ENCODE data around the gene DLG2. TPM values are rescaled to one million over a fixed set of nuclear protein-coding genes. Genes with fewer than 3 reads are reported as not detected.

The DLG2 gene
- total and polyA plus RNA-seq, 2 of the 8 experiments (the other 6 are each of a cell fraction or from before 2014, with no cell fraction given): 1.7 to 14.3 TPM

GRCh38 chr11:83702796-83703195 lies 1924.3 kb downstream of the DLG2 start:
- Histone ChIP-seq H3K79me1 (ENCODE audit: low read depth, low read length) (no peaks in the 10 kb centered on the region), H2BK12ac (ENCODE audit: low read depth, low read length) (no peak overlapping the region), H3K14ac (ENCODE audit: insufficient read length) (no peak overlapping the region), H2BK5ac (ENCODE audit: low read depth, low read length) (no peak overlapping the region), H2BK20ac (ENCODE audit: low read length) (no peak overlapping the region), H3K4me3 (ENCODE audit: extremely low read depth in 1 of 4, insufficient read depth in 2 of 4, low read depth in 3 of 4, low read length in 4 of 4) (no peak overlapping the region), H3K18ac (ENCODE audit: extremely low read depth, low read length) (no peak overlapping the region), H3K27me3 (replicated peaks in 1 of 4; ENCODE audit: control insufficient read depth in 3 of 4, extremely low read depth in 1 of 4, insufficient read depth in 3 of 4, low read length in 3 of 4) (no peaks in the 10 kb centered on the region), H2BK15ac (ENCODE audit: low read length) (no peak overlapping the region), H3K36me3 (ENCODE audit: control insufficient read depth in 2 of 4, insufficient read depth in 4 of 4, low read length in 3 of 4) (no peaks in the 10 kb centered on the region), H3K4ac (replicated peaks; ENCODE audit: insufficient read length, low read depth, low read length) (no peak overlapping the region), H3K23me2 (ENCODE audit: low read depth, low read length) (no peaks in the 10 kb centered on the region), H3K56ac (replicated peaks; ENCODE audit: insufficient read length, low read depth, low read length) (no peak overlapping the region), H3K79me2 (ENCODE audit: control insufficient read depth in 1 of 2, insufficient read depth in 2 of 2, low read length in 2 of 2) (no peaks in the 10 kb centered on the region), H4K8ac (ENCODE audit: extremely low read depth, insufficient read depth, low read length) (no peak overlapping the region), H3K4me2 (ENCODE audit: insufficient read depth in 1 of 2, low read depth in 2 of 2, low read length in 2 of 2) (no peak overlapping the region), H3K27ac (ENCODE audit: low read depth, low read length) (no peak overlapping the region), H3K23ac (ENCODE audit: insufficient read length) (no peak overlapping the region), H2AK5ac (ENCODE audit: low read depth, low read length) (no peak overlapping the region), H3K4me1 (replicated peaks in 1 of 4; ENCODE audit: control insufficient read depth in 3 of 4, insufficient read depth in 4 of 4, low read length in 3 of 4) (no peaks in the 10 kb centered on the region), H3K9me3 (ENCODE audit: insufficient read depth in 2 of 2, low read depth in 1 of 2, low read length in 1 of 2) (no peaks in the 10 kb centered on the region), H4K91ac (replicated peaks; ENCODE audit: insufficient read length, low read length) (no peak overlapping the region), H3K9ac (replicated peaks in 1 of 4; ENCODE audit: extremely low read depth in 1 of 4, low read depth in 3 of 4, low read length in 3 of 4) (no peak overlapping the region), H4K20me1 (replicated peaks in 1 of 2; ENCODE audit: control insufficient read depth in 1 of 2, insufficient read depth in 2 of 2, low read length in 2 of 2) (no peaks in the 10 kb centered on the region), H2BK120ac (replicated peaks; ENCODE audit: low read depth, low read length) (no peak overlapping the region), H4K5ac (ENCODE audit: insufficient read length, low read depth, low read length) (no peak overlapping the region), H2AFZ (ENCODE audit: low read length) (no peak overlapping the region)
- CTCF ChIA-PET (ENCODE audit: partially characterized antibody): interaction anchor here (1.1 kb wide), 1 partner anchor 31 kb away, joined by 3 read pairs; no protein-coding TSS in a partner anchor
- POLR2A ChIA-PET (ENCODE audit: partially characterized antibody): no interaction called here
- FAIRE-seq: no peak
- DNase-seq (ENCODE audit: low read depth in 1 of 2, low spot score in 2 of 2): no peak
- TF ChIP-seq TAF7 (optimal IDR thresholded peaks at IDR 0.05; ENCODE audit: borderline replicate concordance, low read depth, low read length) (no peak), CREB1 (IDR thresholded peaks at IDR 0.05) (no peak)
- 93% methylated on average over 2 of the region's 2 CpGs; no CpG with 5 or more reads in 1 of the 2 experiments for WGBS, 2 experiments (ENCODE audit: extremely low coverage in 1 of 2, insufficient coverage in 1 of 2, insufficient read length in 1 of 2, insufficient replicate concordance in 2 of 2, low coverage in 1 of 2, low lambda C conversion rate in 2 of 2, missing lambda C conversion rate in 1 of 2)
